Smooth muscle cell (in vitro differentiated cells): ENCODE measurements around the gene ARHGEF6. TPM values are rescaled to one million over a fixed set of nuclear protein-coding genes. Genes with fewer than 3 reads are reported as not detected.
"Not testable (repeated sequence)": the region's sequence is repeated elsewhere in the genome, so short reads cannot be mapped to it uniquely, and the experiment has no call there.

Experiments
- DNase-seq: peaks from one replicate; lab custom pipeline; 2025; ENCODE audit not compliant: unreplicated experiment; lab: John Stamatoyannopoulos, UW
- H2AFZ ChIP-seq: fragments of 200-600 bp; sonication (generic); 2 replicates; pipeline ENCODE4 v1.6.0; 2016; ENCODE audit warnings: antibody characterized with exemption, low read depth, mild to moderate bottlenecking
- H3F3A ChIP-seq: fragments of 200-600 bp; sonication (generic); 2 replicates; pipeline ENCODE4 v1.6.0; 2017; ENCODE audit warnings: antibody characterized with exemption, low read depth
- H3K27ac ChIP-seq: fragments of 200-600 bp; sonication (generic); 2 replicates; pipeline ENCODE4 v1.5.1; 2016; ENCODE audit warnings: low read depth, mild to moderate bottlenecking
- H3K27me3 ChIP-seq: fragments of 200-600 bp; sonication (generic); 2 replicates; pipeline ENCODE4 v1.6.1; 2016; ENCODE audit warnings: low read depth, mild to moderate bottlenecking
- H3K36me3 ChIP-seq: fragments of 200-600 bp; sonication (generic); 2 replicates; pipeline ENCODE4 v1.5.1; 2016; ENCODE audit warnings: low read depth
- H3K4me1 ChIP-seq: fragments of 200-600 bp; sonication (generic); 2 replicates; pipeline ENCODE4 v1.5.1; 2016; ENCODE audit warnings: low read depth
- H3K4me2 ChIP-seq: fragments of 200-600 bp; sonication (generic); 2 replicates; pipeline ENCODE4 v1.6.0; 2016; ENCODE audit warnings: mild to moderate bottlenecking
- H3K4me3 ChIP-seq: fragments of 200-600 bp; sonication (generic); 2 replicates; pipeline ENCODE4 v1.5.1; 2016; ENCODE audit warnings: mild to moderate bottlenecking
- H3K79me2 ChIP-seq: fragments of 200-600 bp; sonication (generic); 2 replicates; pipeline ENCODE4 v1.6.0; 2016; ENCODE audit warnings: low read depth, mild to moderate bottlenecking
- H3K9ac ChIP-seq: fragments of 200-600 bp; sonication (generic); 2 replicates; pipeline ENCODE4 v1.6.0; 2016; ENCODE audit warnings: low read depth
- H3K9me3 ChIP-seq: fragments of 200-600 bp; sonication (generic); replicated peaks from 2 replicates; pipeline ENCODE4 v1.5.1; 2016; ENCODE audit warnings: low read depth
- H4K20me1 ChIP-seq: fragments of 200-600 bp; sonication (generic); 2 replicates; pipeline ENCODE4 v1.6.0; 2016; ENCODE audit warnings: low read depth
- CTCF ChIP-seq: fragments of 200-600 bp; sonication (generic); IDR thresholded peaks from 2 replicates; pipeline ENCODE4 v1.5.1; 2017; ENCODE audit warnings: borderline replicate concordance, mild to moderate bottlenecking, antibody characterized with exemption; ENCODE audit not compliant: insufficient read depth, poor library complexity, severe bottlenecking
- WGBS: methylation state at CpG from one replicate; pipeline ENCODE4 v1.1.7; 2016; ENCODE audit warnings: low lambda C conversion rate; 5-methylcytosine and 5-hydroxymethylcytosine counted together
- polyA plus RNA-seq: library from polyadenylated mRNA; unstranded; fragments of >200 nt; fragmentation: Nextera tagmentation; extraction: Ambion mirVana; gene quantifications from 2 replicates; pipeline ENCODE4 v1.2.1, GENCODE V29; 2016
- total RNA-seq: library from RNA; depleted of rRNA; stranded (reverse); fragments of >200 nt; gene quantifications from 2 replicates; pipeline ENCODE4 v1.2.3, GENCODE V29; 2014

The ARHGEF6 gene
- total and polyA plus RNA-seq, 2 experiments from 2014 or later = 2.9 to 4.5 TPM

- no peaks in the 10 kb centered on the region for H3K27me3 ChIP-seq
- no peaks in the 10 kb centered on the region for H4K20me1 ChIP-seq
- no peaks in the 10 kb centered on the region for H3K79me2 ChIP-seq
- H3K4me2 ChIP-seq = no peak overlapping the region
- no peak overlapping the region for H2AFZ ChIP-seq
- no peak overlapping the region for H3K4me3 ChIP-seq
- no peaks in the 10 kb centered on the region for H3K9me3 ChIP-seq
- no peak for DNase-seq
- H3K36me3 ChIP-seq = no peaks in the 10 kb centered on the region
- H3K4me1 ChIP-seq = no peaks in the 10 kb centered on the region
- no peak overlapping the region for H3K9ac ChIP-seq
- WGBS = 81% methylated on average over 2 of the region's 2 CpGs
- H3K27ac ChIP-seq = no peak overlapping the region
- H3F3A ChIP-seq = no peaks in the 10 kb centered on the region
- TF ChIP-seq CTCF = no peak
These were observed 45.0 kb upstream of the ARHGEF6 start for GRCh38 chrX:136825771-136826170.

GRCh38 chrX:136823175-136823574 is 42.4 kb upstream of the ARHGEF6 start:
- H3K9ac ChIP-seq = no peak overlapping the region
- H4K20me1 ChIP-seq = no peaks in the 10 kb centered on the region
- DNase-seq = no peak
- H3K27ac ChIP-seq = no peak overlapping the region
- no peaks in the 10 kb centered on the region for H3K79me2 ChIP-seq
- no peak overlapping the region for H3K4me3 ChIP-seq
- no peak overlapping the region for H2AFZ ChIP-seq
- no peaks in the 10 kb centered on the region for H3K4me1 ChIP-seq
- no peaks in the 10 kb centered on the region for H3K27me3 ChIP-seq
- WGBS = 79% methylated on average over 1 of the region's 1 CpG
- H3K36me3 ChIP-seq = no peaks in the 10 kb centered on the region
- H3K4me2 ChIP-seq = no peak overlapping the region
- H3K9me3 ChIP-seq = no peaks in the 10 kb centered on the region
- H3F3A ChIP-seq = no peaks in the 10 kb centered on the region
- TF ChIP-seq CTCF = no peak

GRCh38 chrX:136822337-136823095 is 41.8 kb upstream of the ARHGEF6 start:
- H3K36me3 ChIP-seq = no peaks in the 10 kb centered on the region
- no peak for TF ChIP-seq CTCF
- H3K9me3 ChIP-seq = no peaks in the 10 kb centered on the region
- DNase-seq = no peak
- no peak overlapping the region for H3K4me3 ChIP-seq
- no peaks in the 10 kb centered on the region for H3F3A ChIP-seq
- no peaks in the 10 kb centered on the region for H4K20me1 ChIP-seq
- no peak overlapping the region for H3K27ac ChIP-seq
- H3K9ac ChIP-seq = no peak overlapping the region
- 77% methylated on average over 5 of the region's 5 CpGs for WGBS
- no peaks in the 10 kb centered on the region for H3K4me1 ChIP-seq
- no peaks in the 10 kb centered on the region for H3K27me3 ChIP-seq
- no peak overlapping the region for H3K4me2 ChIP-seq
- H2AFZ ChIP-seq = no peak overlapping the region
- no peaks in the 10 kb centered on the region for H3K79me2 ChIP-seq

DNA sequence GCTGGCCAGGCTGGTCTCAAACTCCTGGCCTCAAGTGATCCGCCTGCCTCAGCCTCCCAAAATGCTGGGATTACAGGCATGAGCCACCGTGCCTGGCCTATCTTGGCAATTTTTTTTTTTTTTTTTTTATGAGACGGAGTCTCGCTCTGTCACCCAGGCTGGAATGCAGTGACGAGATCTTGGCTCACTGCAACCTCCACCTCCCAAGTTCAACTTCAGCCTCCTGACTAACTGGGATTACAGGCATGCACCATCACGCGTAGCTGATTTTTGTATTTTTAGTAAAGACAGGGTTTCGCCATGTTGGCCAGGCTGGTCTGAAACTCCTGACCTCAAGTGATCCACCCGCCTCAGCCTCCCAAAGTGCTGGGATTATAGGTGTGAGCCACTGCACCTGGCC is 39.0 kb upstream of the ARHGEF6 start:
- not testable (repeated sequence) for H3F3A ChIP-seq, H2AFZ ChIP-seq, H3K9ac ChIP-seq, H3K9me3 ChIP-seq, H4K20me1 ChIP-seq, DNase-seq, H3K27ac ChIP-seq, H3K4me2 ChIP-seq, H3K4me1 ChIP-seq, H3K36me3 ChIP-seq, H3K79me2 ChIP-seq, H3K27me3 ChIP-seq, H3K4me3 ChIP-seq
- WGBS = 70% methylated on average over 9 of the region's 9 CpGs
